GM21528 (cell line): ENCODE data around the gene SGO2.
"Not testable (repeated sequence)": the region's sequence is repeated elsewhere in the genome, so short reads cannot be mapped to it uniquely, and the experiment has no call there.

Experiments
- ATAC-seq: cut with Tn5 transposase; IDR thresholded peaks from one replicate; pipeline ENCODE4 v1.9.1; 2021; ENCODE audit warnings: mild to moderate bottlenecking, moderate library complexity; ENCODE audit not compliant: unreplicated experiment, low FRiP score

Gene SGO2

GRCh38 chr2:200523158-200523557, 2.8 kb upstream of the SGO2 start:
- no peak for ATAC-seq

- no peak for ATAC-seq
These were observed 2.4 kb upstream of the SGO2 start for GRCh38 chr2:200523604-200524003.

DNA sequence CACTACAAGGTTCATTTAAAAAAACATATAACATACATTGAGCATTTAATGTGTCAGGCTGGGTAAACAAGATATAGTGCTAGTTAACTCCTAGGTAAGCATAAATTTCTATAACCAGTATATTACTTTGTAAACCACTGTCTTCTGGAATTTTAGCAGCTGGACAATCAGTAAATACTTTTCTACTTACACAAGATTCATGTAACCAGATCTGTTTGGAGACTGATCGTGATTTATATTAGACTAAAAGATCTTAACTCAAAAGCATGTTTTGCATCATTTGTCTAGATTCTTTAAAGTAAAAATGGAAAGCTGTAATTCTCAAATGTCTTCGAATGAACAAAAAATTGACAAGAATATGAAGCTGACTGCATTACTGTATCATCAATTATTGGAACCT, 941 bp upstream of the SGO2 start:
- ATAC-seq, result no peak

DNA sequence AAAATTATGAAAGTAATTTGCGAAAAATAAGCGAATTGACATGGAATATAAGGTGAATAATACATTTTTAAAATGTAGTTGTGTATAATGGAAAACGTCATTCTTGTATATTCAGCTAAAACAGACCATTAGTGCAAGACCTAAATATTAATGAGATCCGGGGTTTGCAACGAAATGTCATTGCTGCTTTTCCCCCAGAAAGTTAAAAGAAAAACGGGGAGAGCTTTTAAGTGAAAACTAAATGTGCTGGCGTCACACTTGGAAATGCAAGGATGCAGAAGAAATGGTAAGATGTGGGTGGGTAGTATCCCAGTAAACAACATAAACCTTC, 491 bp upstream of the SGO2 start:
- no peak for ATAC-seq

DNA sequence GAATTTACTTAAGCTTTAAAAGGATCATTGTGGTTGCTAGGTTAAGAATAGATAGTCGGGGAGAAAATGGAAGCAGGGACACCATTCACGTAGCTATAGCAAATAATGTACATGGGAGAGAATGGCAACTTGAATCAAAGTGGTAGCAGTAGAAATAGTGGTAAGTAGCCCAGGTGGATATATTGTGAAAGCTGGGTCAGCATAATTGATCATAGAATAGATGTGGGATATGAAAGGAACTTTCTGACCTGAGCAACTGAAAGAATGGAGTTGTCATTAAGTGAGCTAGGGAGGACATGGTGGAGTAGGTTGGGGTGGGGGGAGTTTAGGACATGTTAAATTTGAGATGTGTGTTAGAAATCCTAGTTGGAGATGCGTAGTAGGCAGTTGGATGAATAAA, 2.2 kb downstream of the SGO2 start:
- ATAC-seq, result no peak

DNA sequence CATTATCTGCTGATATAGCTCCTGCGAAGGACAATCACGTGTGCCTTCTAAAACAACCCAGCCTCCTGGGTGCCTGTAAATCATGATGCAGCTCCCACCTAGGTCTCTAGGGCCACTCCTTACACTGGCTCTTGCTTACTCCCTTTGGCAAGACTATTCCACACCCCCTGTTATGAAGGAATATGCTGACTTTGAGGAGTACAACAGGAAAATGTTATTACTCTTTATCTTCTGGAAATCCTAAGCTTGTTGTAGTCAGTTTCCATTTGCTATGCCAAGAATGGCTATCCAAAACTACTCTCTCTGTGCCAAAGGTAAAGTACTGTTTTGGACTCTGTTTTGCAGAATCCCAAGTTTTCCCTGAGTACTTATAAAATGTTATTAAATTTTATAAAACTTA, 7.7 kb downstream of the SGO2 start:
- no peak for ATAC-seq

DNA sequence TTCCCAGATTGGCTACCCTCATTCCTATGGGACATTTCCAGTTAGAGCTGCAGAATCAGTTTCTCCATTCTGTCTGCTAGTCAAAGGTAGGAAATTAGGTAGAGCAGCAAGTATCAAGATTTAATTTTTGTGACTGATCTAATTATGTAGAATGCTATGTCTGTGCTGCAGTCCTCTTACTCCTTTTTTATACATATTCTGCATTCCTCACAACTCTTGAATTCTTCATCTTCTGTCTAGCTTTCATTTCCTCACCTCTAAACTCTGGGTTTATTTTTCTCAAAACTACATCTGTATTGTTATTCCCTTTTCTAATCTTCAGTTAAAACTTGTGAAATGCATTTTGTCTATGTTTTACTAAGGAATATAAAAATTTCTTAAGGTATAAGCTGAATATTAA, 8.6 kb downstream of the SGO2 start:
- no peak for ATAC-seq

DNA sequence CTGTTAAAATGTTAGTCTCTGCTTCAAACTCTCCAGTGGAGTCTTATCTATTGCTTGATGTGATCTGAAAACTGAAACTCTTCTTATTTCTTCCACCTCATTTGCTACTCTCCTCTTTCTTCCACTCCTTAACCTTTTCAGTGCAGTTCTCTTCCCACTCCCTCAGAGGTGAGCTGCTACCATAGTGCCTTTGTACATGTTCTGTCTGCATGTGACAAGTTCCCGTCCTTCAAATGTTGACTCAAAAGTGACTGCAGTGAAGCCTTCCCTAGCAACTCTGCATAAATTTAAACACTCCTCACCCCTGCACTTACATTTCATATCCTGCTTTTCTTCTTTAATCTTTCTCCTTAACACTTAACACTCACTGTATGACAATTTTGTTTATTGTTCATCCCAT, 12.1 kb downstream of the SGO2 start:
- no peak for ATAC-seq

- no peak for ATAC-seq
These were observed 14.8 kb downstream of the SGO2 start for GRCh38 chr2:200540793-200541192.

GRCh38 chr2:200566596-200566995, 40.6 kb downstream of the SGO2 start:
- not testable (repeated sequence) for ATAC-seq

DNA sequence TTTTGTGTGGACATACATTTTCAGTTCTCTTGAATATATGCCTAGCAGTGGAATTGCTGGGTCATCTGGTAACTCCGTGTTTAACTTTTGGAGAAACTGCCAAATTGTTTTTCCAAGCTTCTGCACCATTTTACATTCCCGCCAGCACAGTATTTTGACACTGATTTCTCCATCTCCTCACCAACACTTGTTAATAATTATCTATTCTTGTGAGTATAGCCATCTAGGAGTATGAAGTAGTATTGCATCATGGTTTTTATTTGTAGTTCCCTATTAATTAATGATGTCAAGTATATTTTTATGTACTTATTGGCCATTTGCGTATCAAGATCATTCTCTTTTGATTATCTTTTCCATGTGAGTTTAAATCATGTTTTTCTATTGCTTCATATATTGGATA, 41.9 kb downstream of the SGO2 start:
- ATAC-seq, result no peak

GRCh38 chr2:200575957-200576356, 50.0 kb downstream of the SGO2 start:
- no peak for ATAC-seq

GRCh38 chr2:200577027-200577426, 51.0 kb downstream of the SGO2 start:
- no peak for ATAC-seq

DNA sequence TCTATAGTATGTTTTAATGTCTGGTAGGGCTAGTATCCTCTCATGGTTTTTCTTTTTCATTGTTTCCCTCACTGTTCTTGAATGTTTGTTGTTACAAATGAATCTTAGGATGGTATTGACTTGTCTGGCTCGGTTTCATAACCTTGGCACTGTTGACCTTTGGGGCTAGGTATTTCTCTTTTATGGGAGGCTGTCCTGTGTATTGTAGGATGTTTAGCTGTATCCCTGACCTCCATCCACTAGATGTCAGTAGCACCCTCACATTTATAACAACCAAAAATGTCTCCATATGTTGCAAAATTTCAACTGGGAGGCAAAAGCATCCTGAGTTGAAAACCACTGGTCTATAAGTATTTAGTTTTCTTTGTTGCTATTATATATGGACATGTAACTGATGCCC, 52.8 kb downstream of the SGO2 start:
- no peak for ATAC-seq

DNA sequence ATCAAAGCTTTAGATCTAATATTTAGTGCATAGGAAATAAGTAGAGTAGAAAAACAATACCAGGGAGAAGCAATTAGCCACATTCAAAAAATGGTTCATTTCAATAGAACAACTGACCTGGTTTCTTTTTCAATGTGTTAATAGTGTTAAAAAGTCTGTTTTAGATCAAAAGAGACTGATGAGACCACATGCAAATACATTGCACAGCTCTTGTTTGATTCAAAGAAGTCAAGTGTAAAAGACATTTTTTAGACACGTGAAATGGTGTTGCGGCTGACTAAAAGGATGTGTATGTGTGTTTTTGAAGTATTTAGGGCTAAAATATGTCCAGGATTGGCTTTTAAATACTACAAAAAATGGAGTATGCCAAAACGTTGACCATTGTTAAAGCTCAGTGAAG, 58.6 kb downstream of the SGO2 start:
- no peak for ATAC-seq

- ATAC-seq, result no peak
These were observed 59.3 kb downstream of the SGO2 start for GRCh38 chr2:200585340-200585729.

DNA sequence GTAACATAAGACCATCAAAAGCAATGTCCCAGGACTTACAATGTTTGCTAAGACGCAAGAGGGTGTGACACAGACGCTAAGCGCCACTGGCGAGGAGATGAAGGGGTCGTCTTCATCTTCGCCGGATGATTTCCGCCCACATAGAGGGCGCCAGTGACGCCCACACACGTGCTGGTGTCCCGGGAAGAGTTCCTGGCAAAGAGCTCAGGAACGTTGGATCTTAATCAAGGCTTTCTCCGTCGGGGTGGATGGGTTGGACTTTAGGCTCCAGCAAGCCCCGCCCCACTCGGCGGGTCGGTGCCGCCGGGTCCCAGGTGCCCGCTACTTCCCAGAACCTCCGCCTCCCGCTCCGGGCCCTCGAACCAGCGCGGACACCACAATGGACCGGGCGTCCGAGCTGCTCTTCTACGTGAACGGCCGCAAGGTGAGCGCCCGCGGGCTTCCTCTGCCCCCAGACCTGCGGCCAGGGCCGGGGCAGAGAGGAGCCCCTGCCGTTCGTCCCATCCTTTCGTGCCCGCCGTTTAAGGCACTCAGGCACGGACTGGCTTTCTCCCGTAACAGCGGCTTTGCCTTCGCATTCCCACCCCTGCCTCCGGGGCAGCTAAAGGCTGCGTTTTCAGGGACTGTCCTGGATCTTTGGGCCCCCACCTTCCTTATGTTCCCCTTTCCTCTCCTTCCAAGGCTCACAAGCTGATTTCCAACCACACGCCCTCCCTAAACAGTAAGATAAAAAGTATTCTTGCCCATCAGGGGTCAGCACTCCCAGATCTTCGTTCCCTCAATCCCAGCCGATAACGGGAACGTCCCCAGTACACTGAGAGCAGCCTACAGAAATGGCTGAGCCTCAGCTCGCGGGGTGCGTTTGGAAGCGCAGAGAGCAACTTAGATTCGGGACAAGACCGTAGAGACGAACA, 60.0 kb downstream of the SGO2 start, which contains the start of gene AOX1:
AOX1 (plus strand) TSS at position 285 of the 914 bp plus-strand sequence; CDS start at position 380, 95 bp downstream.
- no peak for ATAC-seq

DNA sequence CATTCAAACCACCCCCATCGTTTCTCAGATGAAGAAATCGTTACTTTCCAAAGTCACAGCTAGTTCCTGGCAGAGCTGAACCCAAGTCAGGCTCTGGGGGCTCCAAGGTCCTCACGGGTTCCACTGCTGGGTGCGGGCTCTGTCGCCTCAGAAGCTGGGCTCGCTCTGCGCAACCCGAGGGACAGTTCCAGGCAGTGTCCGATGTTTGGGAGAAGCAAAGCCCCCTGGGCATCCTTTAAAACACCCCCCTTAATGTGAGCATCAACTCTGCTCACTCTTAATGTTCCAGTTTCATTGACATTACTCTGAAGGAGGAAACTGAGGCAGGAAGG, 60.6 kb downstream of the SGO2 start:
- ATAC-seq, result no peak

DNA sequence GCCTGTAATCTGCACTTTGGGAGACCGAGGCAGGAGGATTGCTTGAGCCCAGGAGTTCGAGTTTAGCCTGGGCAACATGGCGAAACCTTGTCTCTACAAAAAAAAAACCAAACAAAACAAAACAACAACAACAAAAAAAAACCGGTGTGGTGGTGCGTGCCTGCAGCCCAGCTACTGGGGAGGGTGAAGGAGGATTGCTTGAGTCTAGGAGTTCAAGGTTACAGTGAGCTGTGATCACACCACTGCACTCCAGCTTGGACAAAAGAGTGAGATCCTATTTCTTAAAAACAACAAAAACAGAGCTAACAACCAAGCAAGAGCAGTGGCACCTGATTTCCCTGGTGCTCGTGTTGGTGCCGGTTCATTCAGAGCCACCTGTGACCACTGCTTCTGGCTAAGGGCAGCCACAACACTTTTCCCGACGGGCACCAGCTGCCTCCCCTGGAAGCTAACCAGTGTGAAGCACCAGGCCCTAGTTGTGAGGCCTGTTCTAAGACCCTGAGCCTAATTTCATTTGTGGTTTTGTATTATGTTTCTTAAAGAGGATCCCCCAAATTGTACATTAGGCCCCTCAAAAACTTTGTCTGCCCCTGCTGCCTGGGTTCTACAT, 61.1 kb downstream of the SGO2 start:
- no peak for ATAC-seq

DNA sequence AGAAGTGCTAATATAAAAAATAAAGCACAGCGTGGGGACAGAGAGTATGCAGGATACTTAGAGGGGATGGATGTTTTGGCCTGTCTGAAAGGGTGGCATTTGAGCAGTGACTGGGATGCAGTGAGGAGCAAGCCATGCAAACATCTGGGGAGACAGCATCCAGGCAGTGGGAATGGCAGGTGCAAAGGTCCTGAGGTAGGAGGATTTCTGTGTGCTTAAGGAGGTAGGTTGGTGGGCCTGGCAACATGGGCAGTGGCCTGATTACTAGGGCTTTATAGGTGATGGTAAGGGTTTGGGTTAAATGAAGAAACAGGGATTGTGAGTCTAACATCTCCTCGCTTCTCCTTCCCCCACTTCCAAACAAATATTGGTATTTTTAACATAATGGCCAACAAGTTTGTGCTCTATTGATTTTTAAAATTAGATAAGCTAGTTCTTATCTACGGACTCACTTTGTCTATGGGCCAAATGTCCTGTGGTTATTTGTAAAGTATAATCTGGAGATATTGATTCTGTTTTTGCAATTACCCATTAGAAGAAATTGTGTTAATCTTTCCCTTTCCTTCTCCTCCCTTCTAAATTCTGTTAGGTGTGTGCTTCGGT, 62.2 kb downstream of the SGO2 start:
- no peak for ATAC-seq

GRCh38 chr2:200590090-200590489, 64.1 kb downstream of the SGO2 start:
- no peak for ATAC-seq

- ATAC-seq, result no peak
These were observed 65.3 kb downstream of the SGO2 start for GRCh38 chr2:200591308-200591707.
